Lower leg skin (tissue), 3 donors: ENCODE data around the gene LARP1.

Experiments
- POLR2A ChIP-seq, 2 donors: fragments of 450-650 bp; IDR thresholded peaks; one replicate each; pipeline ENCODE4 v1.6.1; 2016 to 2017; ENCODE audit warnings: antibody characterized with exemption in 2 of 2, mild to moderate bottlenecking in 1 of 2, moderate library complexity in 1 of 2
- TF ChIP-seq, protein P1 (sequence below), 3 donors: fragments of 450-650 bp; IDR thresholded peaks; one replicate each; pipeline ENCODE4 v1.5.1; 2016; ENCODE audit warnings: antibody characterized with exemption in 3 of 3, mild to moderate bottlenecking in 3 of 3, moderate library complexity in 2 of 3

DNA sequence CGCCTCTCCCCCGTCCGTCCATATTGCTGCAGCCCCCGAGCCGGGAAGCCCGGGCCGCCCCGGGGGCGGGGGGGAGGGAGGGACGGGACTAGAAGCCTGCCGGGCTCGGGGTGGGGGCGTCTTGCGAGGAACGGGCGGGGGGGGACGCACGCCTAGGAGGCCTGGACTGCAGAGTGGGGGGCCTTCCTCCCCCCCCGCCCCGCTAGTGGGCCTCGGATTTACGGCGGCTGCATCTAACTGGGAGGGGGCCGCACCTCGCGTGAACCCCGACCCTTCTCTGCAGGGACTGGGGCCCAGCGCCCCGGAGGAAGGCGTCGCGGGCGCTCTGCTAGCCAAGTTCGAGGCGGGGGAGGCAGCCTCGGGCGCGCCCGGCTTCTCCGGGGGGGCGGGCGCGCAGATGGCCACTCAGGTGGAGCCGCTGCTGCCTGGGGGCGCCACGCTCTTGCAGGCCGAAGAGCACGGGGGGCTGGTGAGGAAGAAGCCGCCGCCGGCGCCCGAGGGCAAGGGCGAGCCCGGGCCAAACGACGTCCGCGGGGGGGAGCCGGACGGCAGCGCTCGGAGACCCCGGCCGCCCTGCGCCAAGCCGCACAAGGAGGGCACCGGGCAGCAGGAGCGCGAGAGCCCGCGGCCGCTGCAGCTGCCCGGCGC is at the start of gene LARP1:
- TF ChIP-seq, protein P1, sequence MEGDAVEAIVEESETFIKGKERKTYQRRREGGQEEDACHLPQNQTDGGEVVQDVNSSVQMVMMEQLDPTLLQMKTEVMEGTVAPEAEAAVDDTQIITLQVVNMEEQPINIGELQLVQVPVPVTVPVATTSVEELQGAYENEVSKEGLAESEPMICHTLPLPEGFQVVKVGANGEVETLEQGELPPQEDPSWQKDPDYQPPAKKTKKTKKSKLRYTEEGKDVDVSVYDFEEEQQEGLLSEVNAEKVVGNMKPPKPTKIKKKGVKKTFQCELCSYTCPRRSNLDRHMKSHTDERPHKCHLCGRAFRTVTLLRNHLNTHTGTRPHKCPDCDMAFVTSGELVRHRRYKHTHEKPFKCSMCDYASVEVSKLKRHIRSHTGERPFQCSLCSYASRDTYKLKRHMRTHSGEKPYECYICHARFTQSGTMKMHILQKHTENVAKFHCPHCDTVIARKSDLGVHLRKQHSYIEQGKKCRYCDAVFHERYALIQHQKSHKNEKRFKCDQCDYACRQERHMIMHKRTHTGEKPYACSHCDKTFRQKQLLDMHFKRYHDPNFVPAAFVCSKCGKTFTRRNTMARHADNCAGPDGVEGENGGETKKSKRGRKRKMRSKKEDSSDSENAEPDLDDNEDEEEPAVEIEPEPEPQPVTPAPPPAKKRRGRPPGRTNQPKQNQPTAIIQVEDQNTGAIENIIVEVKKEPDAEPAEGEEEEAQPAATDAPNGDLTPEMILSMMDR (IDR thresholded peaks at IDR 0.05), result no peak
- no peak for TF ChIP-seq POLR2A (IDR thresholded peaks at IDR 0.05)
